Peyer's patch (tissue), 4 donors: ENCODE measurements around the gene RHOF. TPM values are rescaled to one million over a fixed set of nuclear protein-coding genes. Genes with fewer than 3 reads are reported as not detected.

Source experiments
- DNase-seq, 3 donors: peaks; one replicate each; pipeline ENCODE4 v3.0.0-alpha.2; 2017 to 2019
- H3K27ac ChIP-seq, 4 donors: fragments of 200-600 bp; sonication (generic); one replicate each; pipeline ENCODE4 v1.5.1; 2016 to 2019
- H3K27me3 ChIP-seq, 2 donors: fragments of 200-600 bp; sonication (generic); one replicate each; pipeline ENCODE4 v1.5.1; 2019
- H3K36me3 ChIP-seq, 3 donors: fragments of 200-600 bp; sonication (generic); one replicate each; pipeline ENCODE4 v1.5.1; 2016 to 2019
- H3K4me1 ChIP-seq, 4 donors: fragments of 200-600 bp; sonication (generic); one replicate each; pipeline ENCODE4 v1.5.1; 2016 to 2019
- H3K4me3 ChIP-seq, 4 donors: fragments of 200-600 bp; sonication (generic); 1 replicate in 3 of 4; 2 replicates in 1 of 4; pipeline ENCODE4 v1.5.1; 2016 to 2019; ENCODE audit warnings: mild to moderate bottlenecking in 1 of 4
- H3K9me3 ChIP-seq, 4 donors: fragments of 200-600 bp; sonication (generic); one replicate each; pipeline ENCODE4 v1.5.1; 2016 to 2019; ENCODE audit warnings: mild to moderate bottlenecking in 1 of 4
- POLR2A ChIP-seq, 2 donors: fragments of 450-650 bp; IDR thresholded peaks; one replicate each; pipeline ENCODE4 v1.5.1; 2017; ENCODE audit warnings: antibody characterized with exemption in 2 of 2, mild to moderate bottlenecking in 2 of 2, moderate library complexity in 2 of 2
- total RNA-seq, 4 donors: library from RNA; depleted of rRNA; stranded (reverse); fragments of >200 nt; gene quantifications; one replicate each; pipeline ENCODE4 v1.1.0, GENCODE V29; 2016
- TF ChIP-seq, protein P1 (sequence below), 6 experiments: fragments of 450-650 bp in 4 of 6; fragments of 200-600 bp in 2 of 6; sonication (generic) in 1 of 6; IDR thresholded peaks; one replicate each; pipeline ENCODE4 v1.5.1; 2017 to 2019; ENCODE audit warnings: antibody characterized with exemption in 6 of 6, mild to moderate bottlenecking in 3 of 6, moderate library complexity in 1 of 6

The RHOF gene
- total RNA-seq, 4 donors from 2014 or later: 31.4 to 134 (median 91.0) TPM

DNA sequence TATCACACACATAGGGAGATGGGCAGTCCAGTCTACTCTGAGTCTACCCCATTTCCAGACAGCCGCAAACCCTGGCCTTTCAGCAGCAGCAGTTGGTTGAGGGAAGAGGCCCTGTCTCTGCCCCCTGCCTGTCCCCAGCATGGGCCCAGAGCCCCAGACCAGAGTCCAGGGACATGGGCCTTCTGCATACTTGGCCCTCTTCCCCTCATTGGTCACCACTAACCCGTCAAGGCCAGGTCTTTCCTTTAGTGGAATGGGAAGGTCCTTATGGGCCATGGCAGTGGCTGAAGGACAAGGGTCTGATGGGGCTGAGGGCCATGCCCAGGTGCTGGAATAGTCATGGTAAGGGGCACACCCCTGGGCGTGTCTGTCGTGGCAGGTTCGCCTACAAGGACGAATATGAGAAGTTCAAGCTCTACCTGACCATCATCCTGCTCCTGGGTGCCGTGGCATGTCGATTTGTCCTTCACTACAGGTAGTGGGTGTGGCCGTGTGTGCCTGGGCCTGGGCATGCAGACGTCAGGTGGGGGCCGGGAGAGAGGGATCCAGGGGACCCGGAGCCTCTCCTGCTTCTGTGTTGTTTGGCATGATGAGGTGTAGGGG is 41.6 kb downstream of the RHOF start:
- no peaks in the 10 kb centered on the region for H3K36me3 ChIP-seq
- H3K27ac ChIP-seq: no peak overlapping the region
- no peaks in the 10 kb centered on the region for H3K9me3 ChIP-seq
- no peak for DNase-seq
- H3K4me3 ChIP-seq: no peak overlapping the region
- no peaks in the 10 kb centered on the region for H3K4me1 ChIP-seq
- H3K27me3 ChIP-seq: no peaks in the 10 kb centered on the region
- no peak for TF ChIP-seq POLR2A (IDR thresholded peaks at IDR 0.05)
- TF ChIP-seq, protein P1, sequence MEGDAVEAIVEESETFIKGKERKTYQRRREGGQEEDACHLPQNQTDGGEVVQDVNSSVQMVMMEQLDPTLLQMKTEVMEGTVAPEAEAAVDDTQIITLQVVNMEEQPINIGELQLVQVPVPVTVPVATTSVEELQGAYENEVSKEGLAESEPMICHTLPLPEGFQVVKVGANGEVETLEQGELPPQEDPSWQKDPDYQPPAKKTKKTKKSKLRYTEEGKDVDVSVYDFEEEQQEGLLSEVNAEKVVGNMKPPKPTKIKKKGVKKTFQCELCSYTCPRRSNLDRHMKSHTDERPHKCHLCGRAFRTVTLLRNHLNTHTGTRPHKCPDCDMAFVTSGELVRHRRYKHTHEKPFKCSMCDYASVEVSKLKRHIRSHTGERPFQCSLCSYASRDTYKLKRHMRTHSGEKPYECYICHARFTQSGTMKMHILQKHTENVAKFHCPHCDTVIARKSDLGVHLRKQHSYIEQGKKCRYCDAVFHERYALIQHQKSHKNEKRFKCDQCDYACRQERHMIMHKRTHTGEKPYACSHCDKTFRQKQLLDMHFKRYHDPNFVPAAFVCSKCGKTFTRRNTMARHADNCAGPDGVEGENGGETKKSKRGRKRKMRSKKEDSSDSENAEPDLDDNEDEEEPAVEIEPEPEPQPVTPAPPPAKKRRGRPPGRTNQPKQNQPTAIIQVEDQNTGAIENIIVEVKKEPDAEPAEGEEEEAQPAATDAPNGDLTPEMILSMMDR (IDR thresholded peaks at IDR 0.05): no peak

DNA sequence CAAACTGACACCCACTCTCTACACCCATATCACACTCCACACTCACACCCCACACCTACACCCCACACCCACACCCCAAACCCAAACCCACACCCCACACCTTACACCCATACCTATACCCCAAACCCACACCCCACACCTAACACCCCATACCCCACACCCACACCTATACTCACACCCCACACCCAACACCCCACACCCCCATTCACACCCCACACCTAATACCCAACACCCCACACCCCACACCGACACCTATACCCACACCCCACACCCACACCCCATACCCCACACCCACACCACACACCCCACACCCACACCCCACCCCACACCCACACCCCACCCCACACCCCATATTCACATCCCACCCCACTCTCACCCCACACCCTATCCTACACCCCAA is 42.5 kb downstream of the RHOF start:
- H3K27ac ChIP-seq: no peak overlapping the region
- TF ChIP-seq POLR2A (IDR thresholded peaks at IDR 0.05): no peak
- TF ChIP-seq, protein P1 (IDR thresholded peaks at IDR 0.05): no peak
- no peaks in the 10 kb centered on the region for H3K4me1 ChIP-seq
- no peak overlapping the region for H3K4me3 ChIP-seq
- no peaks in the 10 kb centered on the region for H3K36me3 ChIP-seq
- no peaks in the 10 kb centered on the region for H3K27me3 ChIP-seq
- no peak for DNase-seq
- no peaks in the 10 kb centered on the region for H3K9me3 ChIP-seq

DNA sequence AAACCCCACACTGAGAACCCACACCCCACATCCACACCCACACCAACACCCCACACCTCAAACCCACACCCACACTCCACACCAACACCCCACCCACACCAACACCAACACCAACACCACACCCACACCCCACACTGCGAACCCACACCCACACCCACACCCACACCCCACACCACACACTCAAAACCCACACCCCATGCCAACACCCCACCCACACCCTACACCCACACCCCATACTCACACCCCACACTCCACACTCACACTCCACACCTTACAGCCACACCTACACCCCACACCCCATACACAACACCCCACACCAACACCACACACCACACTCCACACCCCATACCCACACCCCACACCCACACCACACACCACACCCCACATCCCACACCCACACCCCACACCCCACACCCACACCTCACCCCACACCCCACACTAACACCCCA is 43.0 kb downstream of the RHOF start:
- Histone ChIP-seq H3K9me3 (no peaks in the 10 kb centered on the region), H3K4me3 (no peak overlapping the region), H3K4me1 (no peaks in the 10 kb centered on the region), H3K27ac (no peak overlapping the region), H3K27me3 (no peaks in the 10 kb centered on the region), H3K36me3 (no peaks in the 10 kb centered on the region)
- no peak for TF ChIP-seq POLR2A (IDR thresholded peaks at IDR 0.05)
- TF ChIP-seq, protein P1 (IDR thresholded peaks at IDR 0.05): no peak
- DNase-seq: no peak

DNA sequence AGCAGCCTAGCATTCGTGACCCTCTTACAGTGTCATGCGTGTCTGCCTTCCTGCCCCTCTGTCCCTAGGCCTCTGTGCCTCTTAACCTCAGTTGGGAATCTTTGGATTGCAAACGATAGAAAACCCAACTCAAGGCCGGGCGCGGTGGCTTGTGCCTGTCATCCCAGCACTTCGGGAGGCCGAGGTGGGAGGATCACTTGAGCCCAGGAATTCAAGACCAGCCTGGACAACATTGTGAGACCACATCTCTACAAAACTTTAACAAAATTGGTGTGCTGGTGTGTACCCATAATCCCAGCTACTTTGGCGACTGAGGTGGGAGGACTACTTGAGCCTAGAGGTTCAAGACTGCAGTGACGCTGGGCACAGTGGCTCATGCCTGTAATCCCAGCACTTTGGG is 44.2 kb downstream of the RHOF start:
- H3K27me3 ChIP-seq: no peaks in the 10 kb centered on the region
- no peaks in the 10 kb centered on the region for H3K36me3 ChIP-seq
- no peak for DNase-seq
- H3K4me3 ChIP-seq: no peak overlapping the region
- no peaks in the 10 kb centered on the region for H3K4me1 ChIP-seq
- no peak overlapping the region for H3K27ac ChIP-seq
- no peaks in the 10 kb centered on the region for H3K9me3 ChIP-seq
- TF ChIP-seq POLR2A (IDR thresholded peaks at IDR 0.05): no peak
- TF ChIP-seq, protein P1 (IDR thresholded peaks at IDR 0.05): no peak

DNA sequence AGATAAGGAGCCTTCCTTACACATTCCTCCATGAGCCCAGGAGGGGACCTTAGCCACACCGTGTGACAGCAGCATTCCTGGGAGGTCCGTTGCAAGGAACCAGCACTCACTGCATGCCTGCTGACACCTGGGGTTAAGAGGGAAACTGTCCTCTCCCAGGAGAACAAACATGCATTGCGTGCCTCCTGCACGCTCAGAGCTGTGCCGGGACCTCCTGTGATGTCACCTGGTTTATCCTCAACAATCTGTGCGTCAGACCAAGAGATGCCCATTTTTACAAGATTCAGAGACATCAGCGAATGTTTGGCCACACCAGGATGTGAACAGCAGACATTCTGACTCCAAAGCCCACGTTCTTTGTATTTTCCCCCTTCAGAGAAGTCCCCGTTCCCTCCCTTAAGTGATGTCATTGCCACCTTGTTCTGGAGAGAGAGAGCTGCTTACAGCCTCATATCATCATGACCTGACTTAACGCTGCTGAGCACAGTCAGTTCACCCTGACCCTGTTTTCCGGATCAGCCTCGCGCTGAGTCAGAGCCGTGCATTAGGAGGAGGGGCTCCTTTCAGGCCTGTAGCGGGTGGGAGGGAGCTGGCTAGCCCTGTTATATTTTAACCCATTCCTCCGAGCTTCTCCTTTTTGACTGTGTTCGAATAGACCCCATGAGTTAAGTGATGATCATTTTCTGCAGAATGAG is 44.8 kb downstream of the RHOF start:
- TF ChIP-seq POLR2A (IDR thresholded peaks at IDR 0.05): no peak
- TF ChIP-seq, protein P1 (IDR thresholded peaks at IDR 0.05): no peak
- Histone ChIP-seq H3K9me3 (no peaks in the 10 kb centered on the region), H3K4me3 (no peak overlapping the region), H3K36me3 (no peaks in the 10 kb centered on the region), H3K4me1 (no peaks in the 10 kb centered on the region), H3K27ac (no peak overlapping the region), H3K27me3 (no peaks in the 10 kb centered on the region)
- no peak for DNase-seq
